SH-SY5Y (cell line): ENCODE data around the gene RNF175.

Experiments
- GATA2 ChIP-seq: IDR thresholded peaks from 2 replicates; pipeline ENCODE4 v1.6.1; 2011; ENCODE audit warnings: mild to moderate bottlenecking, low read depth, low read length
- GATA3 ChIP-seq: IDR thresholded peaks from 2 replicates; pipeline ENCODE4 v1.6.1; 2011; ENCODE audit warnings: low read depth, mild to moderate bottlenecking, low read length, moderate library complexity

- TF ChIP-seq GATA2 (no peak), GATA3 (no peak)
Measured at GRCh38 chr4:153804722-153805121, 44.9 kb upstream of the RNF175 start.
